Transverse colon (tissue), 4 donors: ENCODE results near the gene CSTA.

Experiments used
- CTCF ChIP-seq, 5 experiments: fragments of 200-600 bp in 3 of 5; fragments of 450-650 bp in 2 of 5; sonication (generic) in 3 of 5; IDR thresholded peaks; 1 replicate in 2 of 5; 2 replicates in 3 of 5; pipeline ENCODE4 v1.5.1; 2016 to 2017; ENCODE audit warnings: antibody characterized with exemption in 5 of 5, inconsistent platforms in 3 of 5, mild to moderate bottlenecking in 2 of 5, moderate library complexity in 1 of 5
- POLR2A ChIP-seq: fragments of 450-650 bp; IDR thresholded peaks from one replicate; pipeline ENCODE4 v1.6.1; 2016; ENCODE audit warnings: antibody characterized with exemption, mild to moderate bottlenecking, moderate library complexity
- POLR2AphosphoS5 ChIP-seq, 3 donors: sonication (generic); formaldehyde crosslinking; IDR thresholded peaks; one replicate each; pipeline ENCODE4 v1.6.1; 2016; ENCODE audit warnings: antibody characterized with exemption in 3 of 3

GRCh38 chr3:122322095-122323075 lies 2.7 kb upstream of the CSTA start:
- TF ChIP-seq CTCF (IDR thresholded peaks at IDR 0.05) = no peak
- TF ChIP-seq POLR2A = no peak
- TF ChIP-seq POLR2AphosphoS5 (IDR thresholded peaks at IDR 0.05) = no peak
